Tracheal epithelial cell (primary cell): ENCODE measurements around the gene SLC23A3. TPM values are rescaled to one million over a fixed set of nuclear protein-coding genes. Genes with fewer than 3 reads are reported as not detected.

Source experiments
- total RNA-seq: library from RNA; depleted of rRNA; stranded (reverse); fragments of >200 nt; gene quantifications from 2 replicates; pipeline ENCODE4 v1.2.1, GENCODE V29; 2014

SLC23A3 gene
- 0.43 and 0.48 TPM in 2 replicates for total RNA-seq

GRCh38 chr2:219169930-219170654, at the start of gene SLC23A3:
Gene SLC23A3, minus strand, starts transcription at chr2:219170029. Its CDS starts 45 bp downstream, at chr2:219169984.

GRCh38 chr2:219218732-219219701, 49.2 kb upstream of the SLC23A3 start, which contains the start of gene ABCB6:
Gene ABCB6, minus strand, starts transcription at chr2:219218958. Its CDS starts 285 bp downstream, at chr2:219218673.

GRCh38 chr2:219206328-219207133, 36.7 kb upstream of the SLC23A3 start, which contains the start of gene ZFAND2B:
Gene ZFAND2B, plus strand, starts transcription at chr2:219206782. Its CDS starts 206 bp downstream, at chr2:219206988.

GRCh38 chr2:219177552-219178376, 7.9 kb upstream of the SLC23A3 start, which contains the start of gene RETREG2:
Gene RETREG2, plus strand, starts transcription at chr2:219178275. Its CDS starts 78 bp downstream, at chr2:219178353.

GRCh38 chr2:219176818-219177551, 7.2 kb upstream of the SLC23A3 start, which contains the start of gene CNPPD1:
Gene CNPPD1, minus strand, starts transcription at chr2:219176925. Its CDS starts 97 bp downstream, at chr2:219176828.

GRCh38 chr2:219160186-219161017, 9.4 kb downstream of the SLC23A3 start, which contains the start of gene NHEJ1:
Gene NHEJ1, minus strand, starts transcription at chr2:219160815. Its CDS starts 2,453 bp downstream, at chr2:219158362.

Other genes with a start within 250 kb of the SLC23A3 start
- not detected in 2 replicates for gene CDK5R2, start 210.4 kb downstream of the SLC23A3 start, total RNA-seq
- not detected in 2 replicates for gene FEV, start 184.8 kb downstream of the SLC23A3 start, total RNA-seq
- not detected in 2 replicates for gene CRYBA2, start 176.6 kb downstream of the SLC23A3 start, total RNA-seq
- gene CFAP65, start 128.5 kb downstream of the SLC23A3 start, total RNA-seq, result under 0.01 TPM in 1 of 2 replicates, not detected in the other
- gene IHH, start 109.1 kb downstream of the SLC23A3 start, total RNA-seq, result not detected in 2 replicates
- gene NHEJ1, start 9.2 kb downstream of the SLC23A3 start, total RNA-seq, result 15.2 and 20.9 TPM in 2 replicates
- 30.1 and 30.9 TPM in 2 replicates for gene CNPPD1, start 6.9 kb upstream of the SLC23A3 start, total RNA-seq
- gene RETREG2, start 8.2 kb upstream of the SLC23A3 start, total RNA-seq, result 56.9 and 72.7 TPM in 2 replicates
- 32.8 and 40.1 TPM in 2 replicates for gene ZFAND2B, start 36.8 kb upstream of the SLC23A3 start, total RNA-seq
- gene ABCB6, start 48.9 kb upstream of the SLC23A3 start, total RNA-seq, result 38.8 and 55.2 TPM in 2 replicates
- 20.9 and 34.0 TPM in 2 replicates for gene ATG9A, start 59.6 kb upstream of the SLC23A3 start, total RNA-seq
- 55.6 and 68.7 TPM in 2 replicates for gene ANKZF1, start 59.8 kb upstream of the SLC23A3 start, total RNA-seq
- gene GLB1L, start 75.4 kb upstream of the SLC23A3 start, total RNA-seq, result 6.6 and 7.2 TPM in 2 replicates
- 25.5 and 36.0 TPM in 2 replicates for gene STK16, start 75.5 kb upstream of the SLC23A3 start, total RNA-seq
- gene TUBA4B, start 83.2 kb upstream of the SLC23A3 start, total RNA-seq, result not detected in 2 replicates
- gene TUBA4A, start 83.9 kb upstream of the SLC23A3 start, total RNA-seq, result 75.5 and 161 TPM in 2 replicates
- gene DNAJB2, start 109.3 kb upstream of the SLC23A3 start, total RNA-seq, result 50.5 and 50.6 TPM in 2 replicates
- gene PTPRN, start 139.4 kb upstream of the SLC23A3 start, total RNA-seq, result 0.21 and 2.2 TPM in 2 replicates
- not detected in 2 replicates for gene RESP18, start 162.7 kb upstream of the SLC23A3 start, total RNA-seq
- gene DNPEP, start 217.9 kb upstream of the SLC23A3 start, total RNA-seq, result 39.6 and 87.2 TPM in 2 replicates
- not detected in 2 replicates for gene DES, start 248.3 kb upstream of the SLC23A3 start, total RNA-seq